Gastroesophageal sphincter (tissue), 3 donors: Measurements from ENCODE around the gene AXDND1.

Experiments used
- EP300 ChIP-seq: sonication (generic); formaldehyde crosslinking; IDR thresholded peaks from one replicate; pipeline ENCODE4 v1.6.1; 2017; ENCODE audit warnings: antibody characterized with exemption, mild to moderate bottlenecking
- POLR2A ChIP-seq, 2 donors: fragments of 450-650 bp; IDR thresholded peaks; one replicate each; pipeline ENCODE4 v1.6.1; 2017; ENCODE audit warnings: antibody characterized with exemption in 2 of 2, mild to moderate bottlenecking in 2 of 2, moderate library complexity in 1 of 2
- POLR2AphosphoS5 ChIP-seq: sonication (generic); formaldehyde crosslinking; IDR thresholded peaks from one replicate; pipeline ENCODE4 v1.6.1; 2017; ENCODE audit warnings: antibody characterized with exemption
- TF ChIP-seq, protein P1 (sequence below), 4 experiments: fragments of 200-600 bp in 2 of 4; fragments of 450-650 bp in 2 of 4; sonication (generic) in 1 of 4; IDR thresholded peaks; one replicate each; pipeline ENCODE4 v1.5.1; 2017 to 2019; ENCODE audit warnings: antibody characterized with exemption in 4 of 4, mild to moderate bottlenecking in 2 of 4, moderate library complexity in 2 of 4

DNA sequence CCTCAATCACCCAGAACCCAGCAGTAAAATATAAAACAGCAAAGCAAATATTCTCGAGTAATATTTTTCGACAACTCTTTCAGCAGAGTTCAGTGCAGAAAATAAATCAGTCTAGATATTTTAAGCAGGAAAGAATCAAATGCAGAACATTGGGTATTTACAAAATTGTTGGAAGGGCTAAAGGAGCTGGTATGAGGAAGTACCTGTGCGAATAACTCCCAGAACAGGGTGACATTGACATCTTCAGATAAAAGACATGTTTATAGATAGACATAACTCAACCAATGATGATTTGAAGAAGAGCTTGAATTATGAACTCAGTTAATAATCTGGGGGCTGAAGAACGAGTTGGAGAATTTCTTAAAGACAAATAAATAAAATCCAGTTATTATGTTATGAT, 6.4 kb downstream of the AXDND1 start:
- TF ChIP-seq, protein P1, sequence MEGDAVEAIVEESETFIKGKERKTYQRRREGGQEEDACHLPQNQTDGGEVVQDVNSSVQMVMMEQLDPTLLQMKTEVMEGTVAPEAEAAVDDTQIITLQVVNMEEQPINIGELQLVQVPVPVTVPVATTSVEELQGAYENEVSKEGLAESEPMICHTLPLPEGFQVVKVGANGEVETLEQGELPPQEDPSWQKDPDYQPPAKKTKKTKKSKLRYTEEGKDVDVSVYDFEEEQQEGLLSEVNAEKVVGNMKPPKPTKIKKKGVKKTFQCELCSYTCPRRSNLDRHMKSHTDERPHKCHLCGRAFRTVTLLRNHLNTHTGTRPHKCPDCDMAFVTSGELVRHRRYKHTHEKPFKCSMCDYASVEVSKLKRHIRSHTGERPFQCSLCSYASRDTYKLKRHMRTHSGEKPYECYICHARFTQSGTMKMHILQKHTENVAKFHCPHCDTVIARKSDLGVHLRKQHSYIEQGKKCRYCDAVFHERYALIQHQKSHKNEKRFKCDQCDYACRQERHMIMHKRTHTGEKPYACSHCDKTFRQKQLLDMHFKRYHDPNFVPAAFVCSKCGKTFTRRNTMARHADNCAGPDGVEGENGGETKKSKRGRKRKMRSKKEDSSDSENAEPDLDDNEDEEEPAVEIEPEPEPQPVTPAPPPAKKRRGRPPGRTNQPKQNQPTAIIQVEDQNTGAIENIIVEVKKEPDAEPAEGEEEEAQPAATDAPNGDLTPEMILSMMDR (IDR thresholded peaks at IDR 0.05): no peak
- TF ChIP-seq POLR2A (IDR thresholded peaks at IDR 0.05) (no peak), EP300 (no peak), POLR2AphosphoS5 (no peak)
